Measurements from ENCODE around the gene ZNF770. TPM values are rescaled to one million over a fixed set of nuclear protein-coding genes. Genes with fewer than 3 reads are reported as not detected.
"Not testable (repeated sequence)": the region's sequence is repeated elsewhere in the genome, so short reads cannot be mapped to it uniquely, and the experiment has no call there.

Gene ZNF770
- total RNA-seq, 2 experiments from 2014 or later: 37.7 to 46.7 TPM

- H3K27me3 Mint-ChIP-seq: no peaks in the 10 kb centered on the region
- H3K36me3 Mint-ChIP-seq (ENCODE audit: low read depth): no peaks in the 10 kb centered on the region
- no peak overlapping the region for H3K27ac Mint-ChIP-seq
- peaks cover 1% of the 10 kb centered on the region for H3K4me1 Mint-ChIP-seq
- ChIA-PET POLR2A (no interaction called here), CTCF (interaction anchor here (1.4 to 1.5 kb wide), 2 partner anchors 12 to 18 kb away, joined by 3 to 5 read pairs; partner anchors contain the start of gene ZNF770)
- no peak for DNase-seq
- no peaks in the 10 kb centered on the region for H3K9me3 Mint-ChIP-seq
- H3K4me3 Mint-ChIP-seq: no peak overlapping the region
These were observed 11.8 kb upstream of the ZNF770 start for GRCh38 chr15:34999906-35000305.

DNA sequence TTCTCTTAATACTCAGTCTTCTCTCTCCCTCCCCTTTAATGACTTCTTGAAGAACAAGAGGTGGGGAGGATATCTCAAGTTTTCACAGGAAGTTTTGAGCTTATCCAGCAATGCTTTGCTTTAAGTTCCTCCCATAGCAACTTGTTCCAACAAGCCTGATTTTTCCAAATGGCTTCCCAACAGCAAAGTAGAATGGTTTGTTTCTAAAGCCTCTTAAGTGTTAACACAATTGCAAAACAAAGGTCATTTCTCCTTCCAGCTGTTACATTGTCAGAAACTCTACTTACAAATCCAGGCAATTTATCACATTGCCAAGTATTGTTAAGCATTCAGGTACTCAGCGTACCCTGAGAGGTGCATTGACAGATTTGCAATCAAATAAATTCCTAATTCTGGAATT, 6.8 kb upstream of the ZNF770 start:
- DNase-seq: no peak
- H3K4me3 Mint-ChIP-seq: no peak overlapping the region
- H3K27ac Mint-ChIP-seq: no peak overlapping the region
- CTCF ChIA-PET: interaction anchor here (1.1 to 2.6 kb wide), 2 partner anchors 12 to 25 kb away, joined by 5 to 9 read pairs; partner anchors contain the start of gene AQR
- no peaks in the 10 kb centered on the region for H3K9me3 Mint-ChIP-seq
- no peaks in the 10 kb centered on the region for H3K36me3 Mint-ChIP-seq (ENCODE audit: low read depth)
- POLR2A ChIA-PET: no interaction called here
- no peaks in the 10 kb centered on the region for H3K27me3 Mint-ChIP-seq
- H3K4me1 Mint-ChIP-seq: peaks cover 31% of the 10 kb centered on the region

DNA sequence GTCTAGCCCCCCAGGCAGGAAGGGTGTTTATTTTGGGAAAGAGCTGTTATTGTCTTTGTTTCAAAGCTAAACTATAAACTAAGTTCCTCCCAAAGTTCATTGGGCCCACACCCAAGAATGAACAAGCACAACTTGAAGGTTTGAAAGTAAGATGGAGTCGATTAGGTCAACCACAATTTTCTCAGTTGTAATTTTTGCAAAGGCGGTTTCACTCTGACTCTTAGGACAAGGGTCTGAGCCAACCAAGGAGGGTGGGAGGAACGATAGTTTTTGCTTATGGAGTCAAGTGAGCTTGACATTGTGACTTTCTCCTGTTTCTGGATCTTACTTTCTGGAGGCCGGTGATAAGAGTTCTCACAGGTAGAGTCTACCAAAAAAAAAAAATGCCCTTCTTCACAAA, 5.8 kb upstream of the ZNF770 start:
- H3K9me3 Mint-ChIP-seq: no peaks in the 10 kb centered on the region
- no peak overlapping the region for H3K4me3 Mint-ChIP-seq
- no peaks in the 10 kb centered on the region for H3K27me3 Mint-ChIP-seq
- DNase-seq: no peak
- POLR2A ChIA-PET: no interaction called here
- H3K27ac Mint-ChIP-seq: peak overlapping the region; percentile 88
- no peaks in the 10 kb centered on the region for H3K36me3 Mint-ChIP-seq (ENCODE audit: low read depth)
- peaks cover 41% of the 10 kb centered on the region for H3K4me1 Mint-ChIP-seq
- CTCF ChIA-PET: interaction anchor here (0.6 to 2.6 kb wide), 4 partner anchors 14 to 985 kb away, joined by 3 to 9 read pairs (median 4); partner anchors contain the start of gene AQR

DNA sequence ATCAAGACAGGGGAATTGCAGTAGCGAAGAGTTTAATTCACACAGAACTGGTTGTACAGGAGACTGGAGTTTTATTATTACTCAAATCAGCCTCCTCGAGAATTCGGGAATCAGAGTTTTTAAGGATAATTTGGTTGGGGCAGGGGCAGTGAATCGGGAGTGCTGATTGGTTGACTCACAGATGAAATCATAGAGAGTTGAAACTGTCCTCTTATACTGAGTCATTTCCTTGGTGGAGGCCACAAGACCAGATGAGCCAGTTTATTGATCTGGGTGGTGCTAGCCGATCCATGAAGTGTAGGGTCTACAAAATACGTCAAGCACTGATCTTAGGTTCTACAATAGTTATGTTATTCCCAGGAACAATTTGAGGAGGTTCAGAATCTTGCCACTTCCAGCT, 5.3 kb upstream of the ZNF770 start:
- Mint-ChIP-seq H3K27me3 (no peaks in the 10 kb centered on the region), H3K36me3 (ENCODE audit: low read depth) (no peaks in the 10 kb centered on the region), H3K9me3 (no peaks in the 10 kb centered on the region), H3K4me3 (no peak overlapping the region), H3K27ac (peak overlapping the region; percentile 88), H3K4me1 (peaks cover 42% of the 10 kb centered on the region)
- no peak for DNase-seq
- POLR2A ChIA-PET: no interaction called here
- CTCF ChIA-PET: interaction anchor here (0.6 to 2.6 kb wide), 4 partner anchors 13 to 984 kb away, joined by 3 to 9 read pairs (median 6); partner anchors contain the start of gene AQR

DNA sequence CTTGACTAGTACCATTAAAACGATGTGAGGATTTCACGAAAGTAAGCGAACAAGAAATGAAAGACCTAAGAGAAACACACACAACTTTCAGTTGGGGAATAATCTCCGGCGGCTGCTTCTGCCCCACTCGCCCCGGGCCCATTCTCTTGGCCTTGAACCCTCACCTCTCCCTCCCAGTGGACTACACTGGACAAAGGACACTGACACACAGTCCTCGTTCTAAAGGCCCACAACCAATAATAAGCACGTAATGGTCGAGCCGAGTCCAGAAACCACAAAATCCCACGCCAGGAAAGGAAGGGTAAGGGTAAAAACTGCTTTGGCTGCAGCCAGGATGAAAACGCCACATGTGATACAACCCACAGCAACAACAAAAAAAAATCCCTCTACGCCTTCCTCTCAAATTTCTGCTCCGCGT, 469 bp downstream of the ZNF770 start:
- Mint-ChIP-seq H3K36me3 (ENCODE audit: low read depth) (peaks cover 23% of the 10 kb centered on the region), H3K27me3 (no peaks in the 10 kb centered on the region), H3K4me3 (peak overlapping the region; percentile 98), H3K9me3 (no peaks in the 10 kb centered on the region), H3K4me1 (peaks cover 46% of the 10 kb centered on the region), H3K27ac (peak overlapping the region; percentile 97)
- CTCF ChIA-PET: interaction anchor here (0.6 to 1.3 kb wide), 4 partner anchors 10 to 876 kb away, joined by 3 to 8 read pairs (median 3); partner anchors contain the start of gene AQR
- POLR2A ChIA-PET: interaction anchor here (0.6 to 1.3 kb wide), 3 partner anchors 18 to 946 kb away, joined by 4 to 9 read pairs (median 5); partner anchors contain the start of genes AQR and SLC12A6
- no peak for DNase-seq

- Mint-ChIP-seq H3K27me3 (no peaks in the 10 kb centered on the region), H3K9me3 (no peaks in the 10 kb centered on the region), H3K36me3 (ENCODE audit: low read depth) (peaks cover 30% of the 10 kb centered on the region), H3K27ac (peak overlapping the region; percentile 97), H3K4me3 (peak overlapping the region; percentile 98), H3K4me1 (peaks cover 49% of the 10 kb centered on the region)
- POLR2A ChIA-PET: interaction anchor here (0.6 to 1.3 kb wide), 2 partner anchors 17 to 738 kb away, joined by 3 to 4 read pairs; partner anchors contain the start of gene AQR
- DNase-seq: no peak
- CTCF ChIA-PET: interaction anchor here (2.0 kb wide), 1 partner anchor 17 kb away, joined by 9 read pairs; the partner anchor contains the start of gene AQR
These were observed 1.2 kb downstream of the ZNF770 start for GRCh38 chr15:34986771-34987480.

GRCh38 chr15:34986326-34986725, 1.8 kb downstream of the ZNF770 start:
- Mint-ChIP-seq H3K4me1 (peaks cover 49% of the 10 kb centered on the region), H3K36me3 (ENCODE audit: low read depth) (peaks cover 34% of the 10 kb centered on the region), H3K27ac (peak overlapping the region; percentile 97), H3K27me3 (no peaks in the 10 kb centered on the region), H3K9me3 (no peaks in the 10 kb centered on the region), H3K4me3 (peak overlapping the region; percentile 98)
- ChIA-PET CTCF (interaction anchor here (2.0 kb wide), 1 partner anchor 16 kb away, joined by 9 read pairs; the partner anchor contains the start of gene AQR), POLR2A (interaction anchor here (1.3 kb wide), 1 partner anchor 17 kb away, joined by 4 read pairs; the partner anchor contains the start of gene AQR)
- no peak for DNase-seq

GRCh38 chr15:34984889-34985630, 3.0 kb downstream of the ZNF770 start:
- DNase-seq: no peak
- Mint-ChIP-seq H3K27ac (peak overlapping the region; percentile 41), H3K4me1 (peaks cover 48% of the 10 kb centered on the region), H3K9me3 (no peaks in the 10 kb centered on the region), H3K36me3 (ENCODE audit: low read depth) (peaks cover 36% of the 10 kb centered on the region), H3K4me3 (peak overlapping the region; percentile 54), H3K27me3 (no peaks in the 10 kb centered on the region)
- POLR2A ChIA-PET: no interaction called here
- CTCF ChIA-PET: interaction anchor here (0.6 to 2.0 kb wide), 5 partner anchors 9 to 1776 kb away, joined by 3 to 9 read pairs (median 5); partner anchors contain the start of gene AQR

- H3K9me3 Mint-ChIP-seq: no peaks in the 10 kb centered on the region
- ChIA-PET CTCF (interaction anchor here (1.9 kb wide), 1 partner anchor 8 kb away, joined by 5 read pairs; no protein-coding TSS in a partner anchor), POLR2A (no interaction called here)
- no peak overlapping the region for H3K27ac Mint-ChIP-seq
- H3K4me3 Mint-ChIP-seq: no peak overlapping the region
- DNase-seq: no peak
- H3K36me3 Mint-ChIP-seq (ENCODE audit: low read depth): peaks cover 11% of the 10 kb centered on the region
- no peaks in the 10 kb centered on the region for H3K27me3 Mint-ChIP-seq
- H3K4me1 Mint-ChIP-seq: peaks cover 7% of the 10 kb centered on the region
These were observed 11.3 kb downstream of the ZNF770 start for GRCh38 chr15:34976743-34977142.

DNA sequence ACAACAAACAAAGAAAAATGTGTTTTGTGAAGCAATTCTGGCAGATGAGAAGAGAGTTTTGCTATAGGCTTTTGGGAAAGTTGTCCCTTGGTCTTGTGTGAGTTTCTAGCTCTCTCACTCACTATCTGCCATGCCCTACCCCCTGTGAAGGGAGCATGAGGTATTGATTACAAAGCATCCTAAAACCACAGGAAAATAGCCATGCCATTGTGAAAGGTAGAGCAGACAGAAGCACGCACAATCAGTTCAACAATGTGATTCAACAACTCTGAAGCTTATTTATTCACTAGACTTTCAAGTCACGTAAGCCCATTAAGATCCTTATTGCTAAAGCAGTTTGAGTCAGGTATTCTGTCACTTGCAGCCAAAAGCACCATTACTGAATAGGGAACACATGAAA, 12.0 kb downstream of the ZNF770 start:
- no peaks in the 10 kb centered on the region for H3K27me3 Mint-ChIP-seq
- no peak for DNase-seq
- no peaks in the 10 kb centered on the region for H3K9me3 Mint-ChIP-seq
- H3K27ac Mint-ChIP-seq: peak overlapping the region; percentile 6
- no peak overlapping the region for H3K4me3 Mint-ChIP-seq
- peaks cover 6% of the 10 kb centered on the region for H3K36me3 Mint-ChIP-seq (ENCODE audit: low read depth)
- ChIA-PET CTCF (interaction anchor here (1.9 kb wide), 1 partner anchor 9 kb away, joined by 5 read pairs; no protein-coding TSS in a partner anchor), POLR2A (no interaction called here)
- H3K4me1 Mint-ChIP-seq: peaks cover 4% of the 10 kb centered on the region

- Mint-ChIP-seq H3K4me3 (no peak overlapping the region), H3K27me3 (no peaks in the 10 kb centered on the region), H3K9me3 (no peaks in the 10 kb centered on the region), H3K27ac (no peak overlapping the region), H3K36me3 (ENCODE audit: low read depth) (peaks cover 10% of the 10 kb centered on the region), H3K4me1 (peaks cover 17% of the 10 kb centered on the region)
- ChIA-PET POLR2A (no interaction called here), CTCF (no interaction called here)
- no peak for DNase-seq
These were observed 14.6 kb downstream of the ZNF770 start for GRCh38 chr15:34973512-34973911.

DNA sequence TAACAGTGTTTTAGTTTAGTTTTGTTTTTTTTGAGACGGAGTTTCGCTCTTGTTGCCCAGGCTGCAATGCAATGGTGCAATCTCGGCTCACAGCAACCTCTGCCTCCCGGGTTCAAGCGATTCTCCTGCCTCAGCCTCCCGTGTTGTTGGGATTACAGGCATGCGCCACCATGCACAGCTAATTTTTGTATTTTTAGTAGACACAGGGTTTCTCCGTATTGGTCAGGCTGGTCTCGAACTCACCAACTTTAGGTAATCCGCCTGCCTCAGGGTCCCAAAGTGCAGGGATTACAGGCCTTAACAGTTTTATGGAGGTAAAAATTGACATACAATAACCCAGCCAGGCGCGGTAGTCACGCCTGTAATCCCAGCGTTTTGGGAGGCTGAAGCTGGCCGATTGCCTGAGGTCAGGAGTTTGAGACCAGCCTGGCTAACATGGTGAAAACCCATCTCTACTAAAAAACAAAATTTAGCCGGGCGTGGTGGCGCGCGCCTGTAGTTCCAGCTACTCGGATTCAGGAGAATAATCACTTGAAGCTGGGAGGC, 17.9 kb downstream of the ZNF770 start:
- ChIA-PET POLR2A (interaction anchor here (0.6 to 1.3 kb wide), 3 partner anchors 16 to 661 kb away, joined by 3 to 9 read pairs (median 4); partner anchors contain the start of gene ZNF770), CTCF (interaction anchor here (0.6 to 2.1 kb wide), 8 partner anchors 14 to 100 kb away, joined by 3 to 9 read pairs (median 8); partner anchors contain the start of gene ZNF770)
- peaks cover 36% of the 10 kb centered on the region for H3K4me1 Mint-ChIP-seq
- not testable (repeated sequence) for H3K27me3 Mint-ChIP-seq; DNase-seq; H3K36me3 Mint-ChIP-seq (ENCODE audit: low read depth); H3K9me3 Mint-ChIP-seq
- peak overlapping the region; percentile 96 for H3K4me3 Mint-ChIP-seq
- peak overlapping the region; percentile 89 for H3K27ac Mint-ChIP-seq
